GM10248 (cell line): ENCODE data around the gene ZNF532.
"Not testable (repeated sequence)": the region's sequence is repeated elsewhere in the genome, so short reads cannot be mapped to it uniquely, and the experiment has no call there.

ENCODE experiments used
- CTCF ChIA-PET: fragments of 300-600 bp; sonication (Branson Sonifier 250); formaldehyde crosslinking; extraction: SDS; loops from one replicate; lab custom pipeline; 2021; ENCODE audit warnings: antibody characterized with exemption; lab: Yijun Ruan, JAX
- POLR2A ChIA-PET: fragments of 350-650 bp; sonication (Branson Sonifier 250); formaldehyde crosslinking; extraction: SDS; loops from one replicate; lab custom pipeline; 2020; ENCODE audit warnings: antibody characterized with exemption; lab: Yijun Ruan, JAX
- DNase-seq: peaks from one replicate; pipeline ENCODE4 v3.0.0; 2012; ENCODE audit errors: extremely low spot score
- CTCF ChIP-seq: IDR thresholded peaks from 2 replicates; pipeline ENCODE4 v1.5.1; 2012; ENCODE audit warnings: mild to moderate bottlenecking, low read depth; ENCODE audit errors: extremely low read depth, missing control alignments, control extremely low read depth

ZNF532 gene

GRCh38 chr18:58864146-58865032 lies at the start of gene ZNF532:
ZNF532 (plus strand) TSS chr18:58864877. CDS start in a region left out here.
- ChIA-PET POLR2A (no interaction called here), CTCF (interaction anchor here (1.1 kb wide), 1 partner anchor 17 kb away, joined by 3 read pairs; no protein-coding TSS in a partner anchor)
- no peak for DNase-seq
- TF ChIP-seq CTCF = no peak

- TF ChIP-seq CTCF = no peak
- peak; percentile 46 for DNase-seq
- ChIA-PET POLR2A (no interaction called here), CTCF (no interaction called here)
Measured at GRCh38 chr18:58819051-58819450, 45.6 kb upstream of the ZNF532 start.

- DNase-seq = no peak
- TF ChIP-seq CTCF = no peak
- ChIA-PET POLR2A (no interaction called here), CTCF (no interaction called here)
Measured at GRCh38 chr18:58820251-58820650, 44.4 kb upstream of the ZNF532 start.

GRCh38 chr18:58822944-58823343 lies 41.7 kb upstream of the ZNF532 start:
- no peak for DNase-seq
- CTCF ChIA-PET = interaction anchor here (1.3 kb wide), 1 partner anchor 9 kb away, joined by 3 read pairs; no protein-coding TSS in a partner anchor
- no peak for TF ChIP-seq CTCF
- POLR2A ChIA-PET = no interaction called here

GRCh38 chr18:58823412-58823811 lies 41.3 kb upstream of the ZNF532 start:
- no peak for TF ChIP-seq CTCF
- POLR2A ChIA-PET = no interaction called here

GRCh38 chr18:58826926-58827325 lies 37.8 kb upstream of the ZNF532 start:
- CTCF ChIA-PET, POLR2A ChIA-PET, DNase-seq: not testable (repeated sequence)

More at GRCh38 chr18:58823412-58823811, 41.3 kb upstream of the ZNF532 start:
- CTCF ChIA-PET = interaction anchor here (1.3 kb wide), 1 partner anchor 9 kb away, joined by 3 read pairs; no protein-coding TSS in a partner anchor
- DNase-seq = no peak

GRCh38 chr18:58827428-58827827 lies 37.2 kb upstream of the ZNF532 start:
- ChIA-PET CTCF (no interaction called here), POLR2A (no interaction called here)
- TF ChIP-seq CTCF = no peak
- DNase-seq = no peak
